Loucy (cell line): ENCODE data around the gene TENT4A.

Experiments
- H2AFZ ChIP-seq: fragments of 200-600 bp; sonication (generic); 2 replicates; pipeline ENCODE4 v1.6.0; 2016; ENCODE audit warnings: antibody characterized with exemption, mild to moderate bottlenecking, low read length, moderate library complexity
- H3F3A ChIP-seq: fragments of 200-600 bp; 2 replicates; pipeline ENCODE4 v1.6.0; 2016; ENCODE audit warnings: antibody characterized with exemption, low read depth, mild to moderate bottlenecking
- H3K27me3 ChIP-seq: fragments of 200-600 bp; sonication (generic); 2 replicates; pipeline ENCODE4 v1.6.1; 2014; ENCODE audit warnings: low read length, mild to moderate bottlenecking; ENCODE audit not compliant: insufficient read depth, poor library complexity, severe bottlenecking
- H3K36me3 ChIP-seq: fragments of 200-600 bp; sonication (generic); 2 replicates; pipeline ENCODE4 v1.6.1; 2016; ENCODE audit warnings: low read length; ENCODE audit not compliant: insufficient read depth
- H3K4me1 ChIP-seq: fragments of 200-600 bp; sonication (generic); 2 replicates; pipeline ENCODE4 v1.5.1; 2014; ENCODE audit warnings: low read length, mild to moderate bottlenecking; ENCODE audit not compliant: insufficient read depth, poor library complexity, severe bottlenecking
- H3K4me2 ChIP-seq: fragments of 200-600 bp; sonication (generic); 2 replicates; pipeline ENCODE4 v1.6.0; 2014; ENCODE audit warnings: antibody characterized with exemption, low read length, low read depth, mild to moderate bottlenecking; ENCODE audit not compliant: poor library complexity, severe bottlenecking
- H3K4me3 ChIP-seq: fragments of 200-600 bp; sonication (generic); 2 replicates; pipeline ENCODE4 v1.5.1; 2014; ENCODE audit warnings: low read length, mild to moderate bottlenecking, mixed read lengths; ENCODE audit not compliant: poor library complexity, severe bottlenecking
- H3K79me2 ChIP-seq: fragments of 200-600 bp; sonication (generic); 2 replicates; pipeline ENCODE4 v1.6.1; 2014; ENCODE audit warnings: low read length; ENCODE audit not compliant: insufficient read depth
- H3K9ac ChIP-seq: fragments of 200-600 bp; sonication (generic); 2 replicates; pipeline ENCODE4 v1.6.0; 2014; ENCODE audit warnings: mild to moderate bottlenecking, low read depth, low read length, moderate library complexity; ENCODE audit not compliant: poor library complexity, severe bottlenecking
- H3K9me2 ChIP-seq: fragments of 200-600 bp; sonication (generic); replicated peaks from 2 replicates; pipeline ENCODE4 v1.6.1; 2016; ENCODE audit warnings: low read depth, low read length, mixed read lengths
- H3K9me3 ChIP-seq: fragments of 200-600 bp; sonication (generic); 2 replicates; pipeline ENCODE4 v1.6.1; 2014; ENCODE audit warnings: mild to moderate bottlenecking, antibody characterized with exemption, low read length, low read depth; ENCODE audit not compliant: insufficient read depth
- H4K20me1 ChIP-seq: fragments of 200-600 bp; sonication (generic); 2 replicates; pipeline ENCODE4 v1.6.0; 2014; ENCODE audit warnings: antibody characterized with exemption, low read length, mild to moderate bottlenecking; ENCODE audit not compliant: insufficient read depth, poor library complexity, severe bottlenecking
- CTCF ChIP-seq: fragments of 200-600 bp; sonication (generic); conservative IDR thresholded peaks from 2 replicates; pipeline ENCODE4 v1.5.1; 2014; ENCODE audit warnings: mild to moderate bottlenecking, antibody characterized with exemption, low read length
- EZH2phosphoT487 ChIP-seq: fragments of 200-600 bp; IDR thresholded peaks from 2 replicates; pipeline ENCODE4 v1.6.1; 2018; ENCODE audit warnings: antibody characterized with exemption, mild to moderate bottlenecking, moderate library complexity, borderline replicate concordance

TENT4A gene

GRCh38 chr5:6731465-6732237 lies 18.4 kb downstream of the TENT4A start:
- peaks cover 88% of the 10 kb centered on the region for H4K20me1 ChIP-seq

GRCh38 chr5:6732634-6733410 lies 19.6 kb downstream of the TENT4A start:
- Histone ChIP-seq H3K27me3 (no peaks in the 10 kb centered on the region), H3K4me3 (no peak overlapping the region), H3F3A (peaks cover 7% of the 10 kb centered on the region; the same call in 1 of the 2 replicates), H3K4me2 (no peak overlapping the region), H3K36me3 (peaks cover 53% of the 10 kb centered on the region; the same call in 1 of the 2 replicates), H3K9me3 (no peaks in the 10 kb centered on the region), H3K9me2 (no peaks in the 10 kb centered on the region), H3K4me1 (peaks cover 37% of the 10 kb centered on the region), H2AFZ (no peak overlapping the region), H4K20me1 (peaks cover 84% of the 10 kb centered on the region), H3K9ac (no peak overlapping the region), H3K79me2 (peaks cover 100% of the 10 kb centered on the region)
- no peak for TF ChIP-seq EZH2phosphoT487
- TF ChIP-seq CTCF: no peak

More at GRCh38 chr5:6731465-6732237, 18.4 kb downstream of the TENT4A start:
- TF ChIP-seq EZH2phosphoT487: no peak
- no peaks in the 10 kb centered on the region for H3K9me2 ChIP-seq
- no peaks in the 10 kb centered on the region for H3K9me3 ChIP-seq
- peaks cover 41% of the 10 kb centered on the region; the same call in 1 of the 2 replicates for H3K36me3 ChIP-seq
- H3F3A ChIP-seq: peaks cover 7% of the 10 kb centered on the region; the same call in 1 of the 2 replicates
- no peak overlapping the region for H3K4me3 ChIP-seq
- peaks cover 100% of the 10 kb centered on the region for H3K79me2 ChIP-seq
- no peak overlapping the region for H2AFZ ChIP-seq
- no peak overlapping the region for H3K9ac ChIP-seq
- H3K27me3 ChIP-seq: no peaks in the 10 kb centered on the region
- peaks cover 45% of the 10 kb centered on the region for H3K4me1 ChIP-seq
- no peak overlapping the region for H3K4me2 ChIP-seq

- Histone ChIP-seq H3K4me1 (peaks cover 29% of the 10 kb centered on the region), H3K27me3 (no peaks in the 10 kb centered on the region), H3K36me3 (peaks cover 61% of the 10 kb centered on the region; the same call in 1 of the 2 replicates), H3K9me2 (no peaks in the 10 kb centered on the region), H4K20me1 (peaks cover 83% of the 10 kb centered on the region), H3F3A (peaks cover 7% of the 10 kb centered on the region; the same call in 1 of the 2 replicates), H3K9me3 (no peaks in the 10 kb centered on the region), H3K4me3 (no peak overlapping the region), H2AFZ (no peak overlapping the region), H3K9ac (no peak overlapping the region), H3K4me2 (no peak overlapping the region), H3K79me2 (peaks cover 100% of the 10 kb centered on the region)
- no peak for TF ChIP-seq EZH2phosphoT487
- TF ChIP-seq CTCF: no peak
These were observed 20.4 kb downstream of the TENT4A start for GRCh38 chr5:6733411-6734242.
